ENCODE results near the gene U2SURP.
"Not testable (repeated sequence)": the region's sequence is repeated elsewhere in the genome, so short reads cannot be mapped to it uniquely, and the experiment has no call there.

Gene U2SURP

GRCh38 chr3:143035466-143036211 is 34.3 kb downstream of the U2SURP start:
- TF ChIP-seq CTCF (conservative IDR thresholded peaks at IDR 0.05; ENCODE audit: control insufficient read depth, insufficient read depth, low read depth, low read length), result no peak
- no peak overlapping the region for H3K4me3 ChIP-seq (ENCODE audit: control insufficient read depth, low read depth, low read length)
- peak; percentile 57 for DNase-seq (ENCODE audit: low read depth)

GRCh38 chr3:143036557-143036956 is 35.2 kb downstream of the U2SURP start:
- DNase-seq (ENCODE audit: low read depth), result no peak
- no peak for TF ChIP-seq CTCF (conservative IDR thresholded peaks at IDR 0.05; ENCODE audit: control insufficient read depth, insufficient read depth, low read depth, low read length)
- no peak overlapping the region for H3K4me3 ChIP-seq (ENCODE audit: control insufficient read depth, low read depth, low read length)

GRCh38 chr3:143037867-143038266 is 36.5 kb downstream of the U2SURP start:
- TF ChIP-seq CTCF (conservative IDR thresholded peaks at IDR 0.05; ENCODE audit: control insufficient read depth, insufficient read depth, low read depth, low read length), result peak; percentile 24
- DNase-seq (ENCODE audit: low read depth), result peak; percentile 6
- no peak overlapping the region for H3K4me3 ChIP-seq (ENCODE audit: control insufficient read depth, low read depth, low read length)

- H3K4me3 ChIP-seq (ENCODE audit: control insufficient read depth, low read depth, low read length), result no peak overlapping the region
- DNase-seq (ENCODE audit: low read depth), result peak; percentile 66
- peak; percentile 73 for TF ChIP-seq CTCF (conservative IDR thresholded peaks at IDR 0.05; ENCODE audit: control insufficient read depth, insufficient read depth, low read depth, low read length)
Observed at GRCh38 chr3:143040261-143040879, 39.0 kb downstream of the U2SURP start.

- DNase-seq (ENCODE audit: low read depth), result no peak
- H3K4me3 ChIP-seq (ENCODE audit: control insufficient read depth, low read depth, low read length), result no peak overlapping the region
- no peak for TF ChIP-seq CTCF (conservative IDR thresholded peaks at IDR 0.05; ENCODE audit: control insufficient read depth, insufficient read depth, low read depth, low read length)
Observed at GRCh38 chr3:143041903-143042302, 40.5 kb downstream of the U2SURP start.

GRCh38 chr3:143045639-143046038 is 44.3 kb downstream of the U2SURP start:
- peak; percentile 30 for DNase-seq (ENCODE audit: low read depth)
- no peak overlapping the region for H3K4me3 ChIP-seq (ENCODE audit: control insufficient read depth, low read depth, low read length)
- TF ChIP-seq CTCF (conservative IDR thresholded peaks at IDR 0.05; ENCODE audit: control insufficient read depth, insufficient read depth, low read depth, low read length), result no peak

- DNase-seq (ENCODE audit: low read depth); H3K4me3 ChIP-seq (ENCODE audit: control insufficient read depth, low read depth, low read length): not testable (repeated sequence)
Observed at GRCh38 chr3:143046075-143046474, 44.7 kb downstream of the U2SURP start.

All from fibroblast of mammary gland (primary cell).